HG02763 (cell line): ENCODE data around the gene HDC.

ENCODE experiments used
- ATAC-seq: cut with Tn5 transposase; IDR thresholded peaks from one replicate; pipeline ENCODE4 v1.9.1; 2021; ENCODE audit warnings: mild to moderate bottlenecking, moderate library complexity; ENCODE audit not compliant: unreplicated experiment

Gene HDC

GRCh38 chr15:50265620-50266019 lies at the start of gene HDC:
Gene HDC (minus strand): TSS chr15:50265726. CDS start chr15:50265623, 103 bp downstream.
- no peak for ATAC-seq

GRCh38 chr15:50312636-50313035 lies 47.1 kb upstream of the HDC start:
- ATAC-seq: no peak

- no peak for ATAC-seq
Observed at GRCh38 chr15:50307799-50308198, 42.3 kb upstream of the HDC start.

GRCh38 chr15:50304836-50305235 lies 39.3 kb upstream of the HDC start:
- no peak for ATAC-seq

GRCh38 chr15:50302581-50302980 lies 37.1 kb upstream of the HDC start:
- ATAC-seq: no peak

- ATAC-seq: no peak
Observed at GRCh38 chr15:50298340-50298739, 32.8 kb upstream of the HDC start.

- no peak for ATAC-seq
Observed at GRCh38 chr15:50295966-50296365, 30.4 kb upstream of the HDC start.

GRCh38 chr15:50289749-50290148 lies 24.2 kb upstream of the HDC start:
- ATAC-seq: no peak

- no peak for ATAC-seq
Observed at GRCh38 chr15:50287324-50288116, 22.0 kb upstream of the HDC start.

- ATAC-seq: no peak
Observed at GRCh38 chr15:50281427-50281826, 15.9 kb upstream of the HDC start.

- ATAC-seq: no peak
Observed at GRCh38 chr15:50280271-50280670, 14.7 kb upstream of the HDC start.

- ATAC-seq: no peak
Observed at GRCh38 chr15:50278496-50278895, 13.0 kb upstream of the HDC start.

- no peak for ATAC-seq
Observed at GRCh38 chr15:50277370-50277769, 11.8 kb upstream of the HDC start.

GRCh38 chr15:50275908-50276307 lies 10.4 kb upstream of the HDC start:
- ATAC-seq: no peak

GRCh38 chr15:50275091-50275490 lies 9.6 kb upstream of the HDC start:
- no peak for ATAC-seq

GRCh38 chr15:50267577-50267976 lies 2.1 kb upstream of the HDC start:
- no peak for ATAC-seq

GRCh38 chr15:50262533-50262932 lies 3.0 kb downstream of the HDC start:
- ATAC-seq: no peak

- ATAC-seq: no peak
Observed at GRCh38 chr15:50261981-50262380, 3.5 kb downstream of the HDC start.

GRCh38 chr15:50260969-50261496 lies 4.5 kb downstream of the HDC start:
- ATAC-seq: peak; percentile 43

GRCh38 chr15:50259276-50259675 lies 6.2 kb downstream of the HDC start:
- no peak for ATAC-seq

- ATAC-seq: no peak
Observed at GRCh38 chr15:50257924-50258323, 7.6 kb downstream of the HDC start.

GRCh38 chr15:50257332-50257731 lies 8.2 kb downstream of the HDC start:
- no peak for ATAC-seq
